ENCODE measurements around the gene ACIN1.

The ACIN1 gene

DNA sequence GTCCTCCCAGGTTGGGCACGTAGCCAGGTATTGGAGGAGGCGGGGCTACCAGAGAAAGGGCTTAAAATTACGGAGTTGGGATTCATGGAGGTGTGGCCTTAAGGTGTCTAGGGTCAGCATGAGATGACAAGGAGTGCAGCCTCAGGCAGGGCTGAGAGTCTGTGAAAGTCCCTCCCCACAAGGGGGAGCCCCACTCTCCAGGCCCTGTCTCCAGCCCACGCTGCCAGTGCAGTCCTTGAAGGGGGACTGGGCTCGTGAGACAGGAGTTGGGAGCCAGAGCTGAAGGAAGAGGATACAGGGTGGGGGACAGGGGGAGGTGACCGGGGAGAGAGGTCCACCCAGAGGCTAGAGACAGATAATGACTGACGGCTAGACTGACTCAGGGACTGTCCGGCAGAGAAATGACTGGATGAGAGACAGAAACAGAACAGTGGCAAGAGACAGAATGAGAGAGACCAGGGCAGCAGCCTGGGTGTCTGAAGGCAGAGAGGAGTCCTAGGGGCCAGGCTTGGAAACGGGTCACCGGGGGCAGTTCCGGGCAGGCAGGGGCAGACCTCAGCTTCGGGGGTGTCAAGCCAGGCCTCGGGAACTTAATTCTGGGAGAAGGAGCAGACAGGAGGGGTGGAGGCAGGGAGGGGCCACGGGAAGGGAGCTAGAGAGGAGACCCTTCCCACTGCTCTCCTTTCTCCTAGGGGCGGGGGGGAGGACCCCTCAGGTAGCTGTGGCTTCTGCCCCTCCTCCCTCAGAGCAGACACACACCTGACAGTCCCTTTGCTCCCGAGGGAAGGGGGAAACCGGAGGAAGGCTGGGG is 38.6 kb downstream of the ACIN1 start:
- no peak for DNase-seq

DNA sequence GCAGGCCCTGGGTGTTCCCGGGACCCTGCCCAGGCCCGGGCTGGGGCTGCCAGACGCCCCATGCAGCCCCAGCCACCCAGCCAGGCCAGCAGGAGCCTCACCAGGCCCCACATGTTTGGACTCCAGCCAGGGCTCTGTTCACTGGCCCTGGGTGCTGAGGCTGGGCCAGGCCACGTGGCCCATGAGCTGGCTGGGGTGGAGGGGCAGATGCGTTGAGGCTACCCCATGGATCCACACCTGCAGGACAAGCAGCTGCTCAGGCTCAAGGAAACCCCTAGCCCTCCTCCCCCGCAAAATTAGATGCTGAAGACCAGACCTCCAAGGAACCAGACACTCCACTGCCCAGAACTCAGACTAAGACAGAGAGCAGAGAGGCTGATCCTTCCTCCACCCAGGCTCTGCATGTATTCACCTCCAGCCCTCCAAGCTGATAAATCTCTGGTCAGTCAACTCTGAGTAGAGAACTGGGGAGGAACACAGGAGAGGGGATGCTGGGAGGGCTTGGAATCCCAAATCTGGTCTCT is 39.3 kb downstream of the ACIN1 start:
- DNase-seq = no peak

DNA sequence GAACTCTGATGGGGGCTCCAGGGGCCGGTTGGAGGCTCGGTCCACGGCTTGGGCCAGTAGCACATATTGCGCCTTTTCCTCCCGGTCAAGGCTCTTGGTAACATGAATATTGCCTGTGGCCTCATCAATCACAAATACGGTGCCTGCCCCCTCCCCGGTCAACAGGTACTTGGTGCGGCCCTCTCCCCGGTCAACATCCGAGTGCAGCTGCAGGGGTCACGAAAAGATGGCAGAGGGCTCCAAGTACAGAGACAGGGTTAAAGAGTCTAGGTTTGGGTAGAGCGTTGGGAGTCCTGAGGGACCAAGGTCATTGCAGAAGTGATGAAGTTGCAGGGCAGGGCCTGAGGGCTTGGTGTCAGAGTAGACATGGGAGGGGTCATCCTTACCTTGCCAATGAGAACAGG is 39.8 kb downstream of the ACIN1 start:
- no peak for DNase-seq

DNA sequence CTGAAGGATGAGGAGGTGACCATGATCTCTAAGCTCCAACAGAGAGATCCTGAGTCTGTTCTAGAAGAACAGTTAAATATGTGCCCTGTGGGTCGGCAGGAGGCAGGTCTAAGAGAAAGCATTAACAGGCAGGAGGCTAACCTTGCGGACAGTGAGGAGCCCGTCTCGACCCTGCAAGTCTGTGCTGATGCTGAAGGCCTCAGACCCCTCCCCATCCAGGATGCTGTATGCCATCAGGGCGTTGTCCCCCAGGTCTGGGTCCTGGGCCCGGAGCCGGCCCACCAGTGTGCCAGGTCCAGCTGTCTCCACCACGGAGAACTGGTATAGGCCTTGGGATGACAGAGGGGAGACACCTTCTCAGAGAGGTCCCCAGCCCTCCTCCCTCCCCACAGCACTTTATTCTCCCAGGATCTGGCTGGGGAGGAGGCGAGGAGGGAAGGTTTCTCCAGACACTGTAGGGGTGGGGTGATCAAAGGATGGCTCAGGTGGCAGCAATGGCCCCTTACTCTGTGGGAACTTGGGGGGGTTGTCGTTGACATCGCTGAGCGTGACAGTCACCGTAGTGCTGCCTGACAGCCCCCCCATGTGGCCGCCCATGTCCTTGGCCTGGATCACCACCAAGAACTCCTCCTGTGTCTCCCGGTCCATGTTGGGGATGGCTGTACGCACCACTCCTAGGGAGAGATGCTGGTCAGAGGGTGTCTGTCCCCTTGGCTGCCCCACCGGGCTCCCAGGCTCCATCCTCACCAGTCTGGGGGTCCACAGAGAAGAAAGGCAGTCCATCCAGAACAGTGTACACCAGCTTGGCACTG is 40.7 kb downstream of the ACIN1 start:
- no peak for DNase-seq

DNA sequence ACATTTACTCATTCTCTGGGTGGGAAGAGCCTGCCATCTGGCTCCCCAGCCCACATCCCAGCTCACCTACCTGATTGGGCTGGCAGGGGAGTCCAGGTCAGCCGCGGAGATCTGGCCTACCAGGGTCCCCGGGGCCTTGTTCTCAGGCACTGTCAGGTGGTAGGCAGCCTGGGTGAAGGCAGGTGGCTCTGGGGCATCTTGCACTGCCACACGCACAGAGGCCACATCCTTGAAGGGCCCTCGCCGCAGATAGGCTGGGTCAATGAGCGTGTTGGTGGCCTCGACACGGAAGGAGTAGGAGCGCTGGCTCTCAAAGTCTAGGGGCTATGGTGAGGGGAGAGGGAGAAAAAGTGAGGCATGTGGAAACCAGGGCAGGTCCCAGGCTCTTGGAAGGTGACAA is 41.5 kb downstream of the ACIN1 start:
- DNase-seq = no peak

DNA sequence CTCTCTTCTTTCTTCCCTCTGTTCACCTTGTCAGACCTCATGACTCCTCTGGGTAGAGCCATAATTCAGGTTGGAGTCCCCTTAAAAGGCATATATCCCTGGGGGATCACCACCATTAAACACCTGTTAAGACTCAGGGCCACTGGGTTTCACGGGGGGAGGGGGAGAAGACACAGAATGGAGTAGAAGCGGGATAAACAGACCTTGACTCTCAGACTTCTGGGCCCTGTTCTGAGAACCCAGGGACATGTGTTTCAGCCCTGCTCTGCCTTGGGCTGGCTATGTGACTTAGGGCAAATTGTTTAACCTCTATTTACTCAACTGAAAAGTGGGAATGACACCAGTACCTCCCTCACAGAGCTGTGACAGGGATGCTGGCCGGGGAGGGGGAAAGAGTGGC is 42.3 kb downstream of the ACIN1 start:
- DNase-seq = no peak

DNA sequence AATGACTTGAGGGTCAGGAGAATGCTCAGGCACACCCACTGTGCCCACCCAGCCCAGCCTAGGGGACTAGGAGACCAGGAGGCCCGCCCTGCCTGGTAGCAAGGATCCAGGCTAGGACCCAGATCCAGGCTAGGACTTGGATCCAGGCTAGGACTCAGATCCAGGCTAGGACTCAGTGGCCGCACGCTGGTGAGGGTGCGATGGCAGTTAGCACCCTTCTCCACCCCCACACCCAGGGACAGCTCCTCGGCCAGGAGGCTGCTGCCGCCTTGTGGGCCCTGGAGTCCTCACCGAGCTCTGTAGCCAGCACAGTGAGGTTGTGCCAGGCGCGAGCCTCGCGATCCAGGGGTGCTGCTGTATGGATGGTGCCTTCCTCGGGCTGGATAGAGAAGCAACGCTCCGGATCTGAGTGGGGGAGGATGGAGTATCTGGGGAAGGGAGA is 42.7 kb downstream of the ACIN1 start:
- no peak for DNase-seq

DNA sequence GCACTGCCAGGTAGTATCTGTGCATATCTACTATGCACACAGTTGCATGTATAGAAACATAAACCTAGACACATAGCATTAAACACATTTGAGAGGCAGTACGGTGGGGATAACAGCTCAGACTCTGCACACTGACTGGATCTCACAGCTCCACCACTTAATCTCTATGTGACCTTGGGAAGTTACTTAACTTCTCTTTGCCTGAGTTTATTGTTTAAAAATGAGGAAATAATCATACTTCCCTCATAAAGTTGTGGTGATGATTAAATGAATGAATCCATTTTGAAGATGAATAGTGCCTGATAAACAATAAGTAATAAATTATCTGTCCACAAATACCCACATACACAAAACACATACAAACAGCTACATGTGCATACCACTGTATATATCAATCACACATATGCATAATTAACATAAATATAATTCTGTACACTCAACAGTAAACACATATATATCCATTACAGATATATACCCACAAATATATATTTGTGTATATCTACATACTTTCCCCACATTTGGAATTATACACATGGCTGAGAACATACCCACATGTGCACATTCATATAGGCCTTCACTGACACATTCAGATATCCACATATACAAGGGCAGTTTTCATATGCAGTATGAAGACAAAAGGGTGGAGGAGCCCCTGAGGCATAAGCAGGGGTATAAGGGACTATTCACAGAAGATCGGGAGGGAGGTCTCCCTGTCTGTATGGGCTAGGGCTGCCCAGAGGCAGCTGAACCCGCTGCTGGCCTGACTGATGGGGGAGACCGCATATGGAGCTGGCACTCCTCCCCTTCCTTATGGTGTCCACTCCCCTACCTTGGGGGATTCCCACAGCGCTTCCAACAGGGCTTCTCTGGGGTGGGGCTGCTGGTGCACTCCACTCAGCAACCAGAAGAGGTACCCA is 43.5 kb downstream of the ACIN1 start:
- no peak for DNase-seq

DNA sequence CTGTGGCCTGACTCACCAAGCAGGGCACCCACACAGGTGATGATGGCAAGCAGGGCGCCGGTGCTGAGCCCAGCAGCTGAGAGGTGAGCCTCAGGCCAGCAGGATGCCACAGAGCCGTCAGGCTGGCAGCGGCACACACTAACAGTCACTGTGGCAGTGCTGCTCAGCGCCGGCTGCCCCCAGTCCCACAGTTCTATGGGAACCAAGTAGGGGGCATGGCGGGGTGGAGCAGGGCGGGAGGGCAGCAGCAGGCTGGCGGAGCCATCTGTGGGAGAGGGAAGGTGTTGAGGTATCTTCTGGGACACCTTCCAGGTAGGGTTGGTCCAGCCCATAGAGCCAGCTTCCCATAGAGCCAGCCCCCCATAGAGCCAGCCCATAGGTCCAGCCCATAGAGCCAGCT is 45.9 kb downstream of the ACIN1 start:
- no peak for DNase-seq

DNA sequence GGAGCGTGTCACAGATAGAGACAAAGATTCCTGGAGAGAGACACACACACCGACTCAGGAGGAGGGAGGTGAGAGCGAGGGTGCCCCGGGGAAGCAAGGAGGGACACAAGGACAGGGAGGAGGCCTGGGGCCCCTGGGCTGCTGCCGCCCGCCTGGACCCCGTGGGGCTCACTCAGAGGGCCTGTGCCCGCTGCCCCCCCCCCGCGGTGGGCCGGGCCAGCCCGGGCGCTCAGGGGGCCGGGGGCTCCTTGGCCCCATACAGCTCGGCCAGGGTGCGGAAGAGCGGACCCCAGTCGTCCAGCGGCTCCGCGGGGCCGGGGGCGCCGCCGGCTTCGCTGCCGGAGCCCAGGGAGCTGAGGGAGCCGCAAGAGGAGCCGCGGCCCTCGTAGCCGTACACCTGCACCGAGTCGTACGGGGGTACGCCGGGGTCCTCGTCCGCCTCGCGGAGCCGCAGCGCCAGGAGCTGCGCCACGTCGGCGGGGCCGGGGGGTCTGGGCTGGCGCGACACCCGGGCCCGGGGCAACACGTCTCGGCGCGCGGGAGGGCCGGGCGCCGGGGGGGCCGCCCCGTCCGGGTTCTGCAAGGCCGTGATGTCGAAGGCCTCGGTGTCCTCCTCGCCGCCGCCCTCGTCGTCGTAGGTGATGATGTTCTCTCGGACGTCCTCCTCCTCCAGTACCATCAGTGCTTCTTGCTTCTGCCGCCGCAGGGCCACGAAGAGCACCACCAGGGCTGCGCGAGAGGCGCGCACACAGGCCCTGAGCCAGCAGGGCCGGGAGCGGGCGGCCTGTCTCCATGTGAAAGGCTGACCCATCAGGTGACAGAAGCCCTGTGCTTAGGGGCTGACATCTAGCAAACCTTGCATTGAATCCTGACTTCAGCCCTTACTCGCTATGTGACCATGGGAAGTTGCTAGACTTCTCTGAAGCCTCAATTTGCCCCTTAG is 46.9 kb downstream of the ACIN1 start:
- DNase-seq = no peak

DNA sequence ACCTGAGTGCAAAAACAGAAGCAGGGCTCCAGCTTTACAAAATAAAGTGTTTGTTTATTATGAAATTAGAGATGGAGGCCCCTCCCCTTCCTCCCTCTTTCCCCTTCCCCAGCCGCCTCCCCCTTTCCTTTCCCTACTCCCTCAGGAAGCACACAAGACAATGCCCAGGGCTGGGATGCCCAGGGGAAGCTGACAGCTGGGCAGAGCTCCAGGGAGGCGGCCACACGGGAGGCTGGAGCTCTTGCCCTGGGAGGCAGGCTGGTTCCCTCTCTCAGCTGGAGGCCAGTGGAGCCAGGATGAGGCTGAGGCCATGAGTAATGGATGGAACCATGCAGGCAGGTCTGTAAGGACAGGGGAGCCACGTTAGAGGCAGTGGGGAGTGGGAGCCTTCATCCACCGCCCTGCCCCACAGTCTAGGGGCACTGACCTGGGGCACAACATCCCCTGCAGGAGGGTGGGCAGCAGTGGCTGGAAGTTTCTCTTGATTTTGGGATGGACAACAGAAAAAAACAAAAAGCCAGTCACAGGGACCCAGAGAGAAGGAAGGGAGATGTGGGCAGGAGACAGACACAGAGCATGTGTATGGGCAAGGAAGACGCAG is 47.8 kb downstream of the ACIN1 start:
- DNase-seq = no peak

DNA sequence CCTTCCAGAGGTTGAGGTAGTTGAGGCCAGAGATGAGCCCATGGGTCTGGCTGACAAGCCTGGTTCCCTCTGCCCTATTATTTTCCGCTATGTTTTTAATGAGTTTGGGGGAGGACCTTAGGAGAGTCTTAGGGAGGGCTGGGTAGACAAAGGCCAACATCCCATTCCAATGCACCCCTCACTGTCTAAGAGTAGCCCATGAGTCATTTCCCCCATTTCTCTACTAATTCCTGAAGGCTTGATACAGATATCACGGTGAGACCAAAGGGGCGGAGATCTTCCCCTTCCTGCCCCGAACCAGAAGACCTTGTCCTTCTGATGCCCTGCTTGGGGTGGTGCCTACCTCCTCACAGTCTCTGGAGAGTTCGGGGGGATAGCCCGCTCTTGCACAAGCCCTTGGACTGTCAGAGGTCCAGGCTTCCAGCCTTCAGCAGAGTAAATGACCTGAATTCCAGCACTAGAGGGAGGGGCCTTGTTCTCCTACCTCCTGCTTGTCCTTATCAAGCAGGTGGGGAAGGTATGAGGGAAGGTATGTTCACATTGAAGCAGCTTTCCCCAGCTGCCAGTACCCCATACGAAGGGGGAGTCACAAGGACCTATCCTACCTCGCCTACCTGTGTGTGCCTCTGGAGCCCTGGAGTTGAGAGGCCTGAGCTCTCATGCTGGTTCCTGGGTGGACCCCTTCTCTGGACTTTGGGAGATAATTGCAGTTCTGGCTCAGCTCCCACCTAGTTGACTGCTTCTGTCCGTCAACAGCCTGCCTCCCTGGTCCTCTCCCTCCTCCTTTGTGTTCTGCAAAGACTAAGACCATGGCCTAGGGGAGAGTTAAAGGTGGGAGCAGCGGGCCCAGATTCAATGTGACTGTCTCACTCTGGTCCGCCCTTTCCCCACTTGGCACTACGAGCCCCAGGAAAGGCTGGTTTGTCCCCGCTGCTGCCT is 49.2 kb downstream of the ACIN1 start:
- no peak for DNase-seq

DNA sequence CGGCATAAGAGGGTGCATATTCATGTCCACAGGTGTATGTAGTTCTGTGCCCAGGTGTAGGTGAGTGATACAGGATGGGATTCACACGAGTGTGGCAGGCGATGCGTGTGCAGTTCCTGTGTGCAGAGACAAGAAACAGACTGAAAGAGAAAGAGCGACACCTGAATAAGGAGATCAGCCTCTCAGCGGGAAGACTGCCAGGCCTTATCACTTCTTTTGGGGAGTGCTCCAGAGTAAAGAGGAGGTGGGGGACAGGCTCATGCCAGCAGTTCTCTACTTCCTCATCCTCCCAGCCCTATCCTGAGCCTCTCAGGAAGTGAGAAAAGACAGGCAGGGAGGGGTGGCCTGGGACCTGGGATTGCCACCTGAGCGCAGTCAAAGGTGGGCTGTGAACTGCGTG is 50.1 kb downstream of the ACIN1 start:
- DNase-seq = no peak

DNA sequence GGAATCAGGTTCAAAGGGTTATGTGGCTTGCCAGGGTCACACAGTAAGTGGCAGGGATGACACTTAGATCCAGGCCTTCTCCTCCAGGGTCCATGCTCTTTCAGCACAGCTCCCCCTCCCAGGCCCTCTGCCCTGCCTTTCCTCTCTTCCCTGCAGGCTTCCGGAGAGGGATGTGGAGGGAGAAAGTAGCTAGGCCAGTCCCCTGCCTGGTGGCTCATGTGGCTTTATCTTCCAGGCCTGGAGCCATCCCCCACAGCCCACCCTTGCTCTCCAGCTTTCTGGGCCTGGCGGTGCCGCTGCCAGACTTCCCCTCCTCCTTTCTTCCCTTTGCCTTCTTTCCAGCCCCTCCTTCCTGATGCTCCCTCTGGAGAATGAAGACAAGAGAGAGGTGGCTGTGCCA is 51.2 kb downstream of the ACIN1 start:
- DNase-seq = no peak

DNA sequence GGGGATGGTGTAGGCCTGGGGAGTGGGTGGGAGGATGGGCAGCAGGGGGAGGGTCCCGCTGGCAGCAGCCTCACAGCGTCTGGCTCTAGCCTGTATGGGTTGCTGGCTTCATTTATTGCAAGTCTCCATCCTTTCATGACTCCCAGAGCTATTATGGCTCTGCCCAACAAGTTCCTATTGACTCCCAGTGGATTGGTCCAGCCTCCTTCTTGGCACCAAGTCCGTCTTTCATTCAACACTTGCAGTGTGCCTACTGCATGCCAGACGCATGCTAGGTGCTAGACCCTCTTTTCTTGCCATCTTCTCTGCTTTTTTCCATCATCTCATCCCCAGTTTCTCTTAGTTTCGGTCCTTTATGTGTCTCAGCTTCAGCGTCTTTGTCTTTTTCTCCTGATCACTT is 51.8 kb downstream of the ACIN1 start:
- DNase-seq = no peak

DNA sequence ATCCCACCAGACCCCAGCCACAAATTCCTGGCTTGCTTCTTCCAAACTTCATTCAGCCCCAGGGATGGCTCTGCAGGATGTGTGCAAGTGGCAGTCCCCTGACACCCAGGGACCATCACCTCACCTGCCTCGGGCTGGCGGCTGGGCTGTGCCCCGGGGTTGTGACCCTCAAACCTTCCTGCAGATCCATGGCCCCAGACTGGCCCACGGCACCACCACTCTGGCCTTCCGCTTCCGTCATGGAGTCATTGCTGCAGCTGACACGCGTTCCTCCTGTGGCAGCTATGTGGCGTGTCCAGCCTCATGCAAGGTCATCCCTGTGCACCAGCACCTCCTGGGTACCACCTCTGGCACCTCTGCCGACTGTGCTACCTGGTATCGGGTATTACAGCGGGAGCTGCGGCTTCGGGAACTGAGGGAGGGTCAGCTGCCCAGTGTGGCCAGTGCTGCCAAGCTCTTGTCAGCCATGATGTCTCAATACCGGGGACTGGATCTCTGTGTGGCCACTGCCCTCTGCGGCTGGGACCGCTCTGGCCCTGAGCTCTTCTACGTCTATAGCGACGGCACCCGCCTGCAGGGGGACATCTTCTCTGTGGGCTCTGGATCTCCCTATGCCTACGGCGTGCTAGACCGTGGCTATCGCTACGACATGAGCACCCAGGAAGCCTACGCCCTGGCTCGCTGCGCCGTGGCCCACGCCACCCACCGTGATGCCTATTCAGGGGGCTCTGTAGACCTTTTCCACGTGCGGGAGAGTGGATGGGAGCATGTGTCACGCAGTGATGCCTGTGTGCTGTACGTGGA is 52.6 kb downstream of the ACIN1 start, which contains the start of gene PSMB11:
Gene PSMB11 (plus strand): TSS at position 51 of the 804 bp plus-strand sequence. CDS start 14 bp downstream, at position 65.
- DNase-seq = no peak

DNA sequence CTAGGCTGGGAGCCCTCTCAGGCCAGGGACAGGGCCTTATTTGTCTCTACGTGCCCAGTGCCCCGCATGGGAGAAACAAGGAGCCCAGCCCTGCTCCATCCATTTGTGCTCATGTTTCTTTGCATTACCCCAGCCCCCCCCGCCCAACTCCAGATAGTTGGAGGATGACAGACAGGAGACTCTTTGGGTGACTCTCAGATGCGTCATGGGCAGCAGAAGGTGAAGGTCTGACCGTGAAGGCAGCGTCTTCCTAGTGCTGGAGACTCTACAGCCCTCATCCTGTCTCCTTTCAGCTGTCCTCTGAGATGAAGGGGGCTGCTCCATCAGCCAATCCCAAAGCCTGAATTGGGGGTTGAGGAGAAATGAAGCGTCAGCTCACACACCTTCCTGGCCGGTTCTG is 53.2 kb downstream of the ACIN1 start:
- no peak for DNase-seq

DNA sequence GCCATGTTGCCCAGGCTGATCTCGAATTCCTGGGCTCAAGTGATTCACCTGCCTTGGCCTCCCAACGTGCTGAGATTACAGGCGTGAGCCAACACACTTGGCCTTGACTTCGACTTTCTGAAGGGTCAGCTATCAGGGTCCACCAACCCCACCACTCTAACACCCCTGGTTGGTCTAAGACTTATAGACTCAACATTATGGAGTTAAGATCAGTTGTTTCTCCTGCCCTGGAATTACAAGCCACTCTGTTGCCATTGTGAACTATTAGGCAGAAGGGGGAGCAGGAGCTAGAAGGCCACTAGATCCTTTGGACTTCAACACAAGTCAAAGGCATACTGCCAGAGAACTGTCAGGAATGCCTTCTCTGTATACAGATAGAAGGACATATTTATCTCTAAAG is 54.8 kb downstream of the ACIN1 start:
- no peak for DNase-seq

Data from kidney glomerular epithelial cell (primary cell).